GM10266 (cell line): ENCODE measurements around the gene FUT7.
A peak's percentile ranks its signal among the peaks of the same experiment; 100 is the strongest.

Experiments
- DNase-seq: peaks from one replicate; pipeline ENCODE4 v3.0.0; 2012; ENCODE audit errors: extremely low spot score
- CTCF ChIP-seq: IDR thresholded peaks from 2 replicates; pipeline ENCODE4 v1.5.1; 2012; ENCODE audit warnings: mild to moderate bottlenecking, low read depth; ENCODE audit not compliant: control insufficient read depth, insufficient read depth; ENCODE audit errors: missing control alignments

Gene FUT7

GRCh38 chr9:136994180-136994887, 37.6 kb downstream of the FUT7 start:
- no peak for TF ChIP-seq CTCF
- no peak for DNase-seq

DNA sequence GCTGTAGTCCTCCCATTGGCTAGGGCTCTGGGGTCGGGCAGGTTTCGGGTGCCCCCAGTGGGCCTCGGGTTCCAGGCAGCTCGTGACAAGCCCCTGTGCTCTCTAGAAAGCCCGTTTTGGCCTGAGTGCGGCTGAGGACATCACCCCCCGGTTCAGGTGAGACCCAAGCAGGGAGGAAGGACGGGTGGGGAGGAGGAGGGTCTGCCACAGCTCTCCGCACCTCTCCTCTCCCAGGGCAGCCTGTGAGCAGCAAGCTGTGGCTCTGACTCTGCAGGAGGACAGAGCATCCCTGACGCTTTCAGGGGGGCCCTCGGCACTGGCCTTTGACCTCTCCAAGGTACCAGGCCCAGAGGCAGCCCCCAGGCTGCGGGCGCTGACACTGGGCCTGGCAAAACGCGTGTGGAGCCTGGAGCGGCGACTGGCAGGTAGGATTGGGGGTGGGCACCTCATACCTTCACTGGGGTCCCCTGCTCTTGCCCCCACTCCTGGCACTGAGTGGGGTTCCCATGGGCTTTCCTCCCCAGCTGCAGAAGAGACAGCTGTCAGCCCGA, 39.0 kb downstream of the FUT7 start:
- DNase-seq: no peak
- TF ChIP-seq CTCF: no peak

GRCh38 chr9:136991993-136992818, 39.7 kb downstream of the FUT7 start, which contains the start of gene PAXX:
Gene PAXX, plus strand, starts transcription at chr9:136992422. Its CDS starts 22 bp downstream, at chr9:136992444.
- peak; percentile 100 for DNase-seq

GRCh38 chr9:136990242-136990911, 41.5 kb downstream of the FUT7 start:
- no peak for TF ChIP-seq CTCF
- no peak for DNase-seq

More at GRCh38 chr9:136991993-136992818, 39.7 kb downstream of the FUT7 start, which contains the start of gene PAXX:
- no peak for TF ChIP-seq CTCF

DNA sequence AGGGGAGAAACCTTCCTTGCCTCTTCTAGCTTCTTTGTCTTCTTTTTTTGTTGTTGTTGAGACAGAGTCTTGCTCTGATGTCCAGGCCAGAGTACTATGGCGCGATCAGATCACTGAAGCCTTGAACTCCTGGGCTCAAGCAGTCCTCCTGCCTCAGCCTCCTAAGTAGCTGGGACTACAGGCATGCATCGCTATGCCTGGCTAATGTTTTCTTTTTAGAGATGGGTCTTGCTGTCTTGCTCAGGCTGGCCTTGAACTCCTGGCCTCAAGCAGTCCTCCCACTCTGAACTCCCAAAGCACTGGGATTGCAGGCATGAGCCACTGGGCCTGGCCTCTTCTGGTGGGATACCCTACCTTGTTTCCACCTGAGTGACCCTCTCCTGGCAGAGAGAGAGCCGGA, 43.0 kb downstream of the FUT7 start:
- TF ChIP-seq CTCF: no peak
- DNase-seq: no peak

- no peak for TF ChIP-seq CTCF
- DNase-seq: no peak
Measured at GRCh38 chr9:136985853-136986252, 46.0 kb downstream of the FUT7 start.
